B cell (primary cell): ENCODE measurements around the gene ELOB. TPM values are rescaled to one million over a fixed set of nuclear protein-coding genes. Genes with fewer than 3 reads are reported as not detected.

ENCODE experiments used
- ATAC-seq: fragments of 200-7000 bp; cut with Tn5 transposase; one replicate; pipeline ENCODE4 v1.10.0; 2021; ENCODE audit warnings: low read depth, mild to moderate bottlenecking, moderate number of reproducible peaks, moderate library complexity
- CTCF ChIA-PET: fragments of 350-600 bp; sonication (Branson Sonifier 250); formaldehyde crosslinking; loops from one replicate; lab custom pipeline; 2021; ENCODE audit warnings: antibody characterized with exemption, inconsistent platforms; lab: Charles Lee
- POLR2A ChIA-PET: fragments of 350-600 bp; sonication (Branson Sonifier 250); formaldehyde crosslinking; loops from one replicate; lab custom pipeline; 2021; ENCODE audit warnings: antibody characterized with exemption; lab: Charles Lee
- DNase-seq: peaks from one replicate; pipeline ENCODE4 v3.0.0; 2013
- H2AFZ ChIP-seq: 2 replicates; pipeline ENCODE4 v1.6.1; 2012; ENCODE audit warnings: mild to moderate bottlenecking, low read depth, low read length; ENCODE audit not compliant: insufficient read depth, poor library complexity, severe bottlenecking
- H3K27ac ChIP-seq, 2 donors: 1 replicate in 1 of 2; 2 replicates in 1 of 2; pipeline ENCODE4 v1.5.1; 2012 to 2013; ENCODE audit warnings: low read length in 2 of 2, mild to moderate bottlenecking in 2 of 2, moderate library complexity in 1 of 2
- H3K27me3 ChIP-seq, 4 experiments: fragments of 200-600 bp in 1 of 4; sonication (generic) in 1 of 4; replicated peaks in 1 of 4; 1 replicate in 2 of 4; 2 replicates in 2 of 4; pipeline versions ENCODE4 v1.6.1 to v1.7.0; 2013 to 2016; ENCODE audit warnings: low read length in 3 of 4, mild to moderate bottlenecking in 2 of 4, mixed read lengths in 1 of 4, moderate library complexity in 1 of 4; ENCODE audit not compliant: insufficient read depth in 4 of 4, control insufficient read depth in 3 of 4; ENCODE audit errors: control extremely low read depth in 1 of 4
- H3K36me3 ChIP-seq, 2 experiments: replicated peaks in 1 of 2; 1 replicate in 1 of 2; 2 replicates in 1 of 2; pipeline versions ENCODE4 v1.6.1 to v1.7.1; 2013; ENCODE audit warnings: low read length in 1 of 2; ENCODE audit not compliant: insufficient read depth in 2 of 2, control insufficient read depth in 1 of 2; ENCODE audit errors: control extremely low read depth in 1 of 2, extremely low read depth in 1 of 2
- H3K4me1 ChIP-seq, 2 donors: fragments of 200-600 bp in 1 of 2; sonication (generic) in 1 of 2; 1 replicate in 1 of 2; 2 replicates in 1 of 2; pipeline versions ENCODE4 v1.5.1 to v1.6.1; 2013 to 2017; ENCODE audit warnings: low read length in 2 of 2; ENCODE audit not compliant: control insufficient read depth in 2 of 2, insufficient read depth in 2 of 2
- H3K4me2 ChIP-seq: replicated peaks from 2 replicates; pipeline ENCODE3; 2012; ENCODE audit warnings: mild to moderate bottlenecking, low read depth, low read length; ENCODE audit not compliant: poor library complexity, severe bottlenecking
- H3K4me3 ChIP-seq, 5 experiments: fragments of 200-600 bp in 1 of 5; sonication (generic) in 1 of 5; 1 replicate in 3 of 5; 2 replicates in 2 of 5; pipeline versions ENCODE4 v1.5.1 to v1.7.0; 2011 to 2016; ENCODE audit warnings: low read length in 4 of 5, mild to moderate bottlenecking in 4 of 5, low read depth in 2 of 5, control low read depth in 1 of 5, moderate library complexity in 1 of 5; ENCODE audit not compliant: insufficient read depth in 1 of 5; ENCODE audit errors: control extremely low read depth in 1 of 5, extremely low read depth in 1 of 5
- H3K79me2 ChIP-seq: fragments of 200-600 bp; sonication (generic); one replicate; pipeline ENCODE4 v1.6.0; 2016; ENCODE audit warnings: low read length; ENCODE audit not compliant: control insufficient read depth, insufficient read depth
- H3K9ac ChIP-seq: fragments of 200-600 bp; sonication (generic); 2 replicates; pipeline ENCODE4 v1.6.1; 2017; ENCODE audit warnings: mild to moderate bottlenecking, low read length, moderate library complexity
- H3K9me3 ChIP-seq, 3 donors: one replicate each; pipeline versions ENCODE4 v1.6.1 to v1.7.1; 2013; ENCODE audit warnings: low read length in 2 of 3; ENCODE audit not compliant: control insufficient read depth in 2 of 3, insufficient read depth in 1 of 3; ENCODE audit errors: control extremely low read depth in 1 of 3
- H4K20me1 ChIP-seq: 2 replicates; pipeline ENCODE4 v1.6.0; 2012; ENCODE audit warnings: mild to moderate bottlenecking, low read length; ENCODE audit not compliant: insufficient read depth, control insufficient read depth, poor library complexity, severe bottlenecking
- H3K27ac Mint-ChIP-seq: one replicate; pipeline ENCODE4 v1.8.0; 2021; ENCODE audit warnings: mixed read lengths
- H3K27me3 Mint-ChIP-seq: one replicate; pipeline ENCODE4 v1.8.0; 2021; ENCODE audit warnings: mixed read lengths
- H3K4me1 Mint-ChIP-seq: one replicate; pipeline ENCODE4 v1.8.0; 2021; ENCODE audit warnings: mixed read lengths
- H3K4me3 Mint-ChIP-seq: one replicate; pipeline ENCODE4 v1.8.0; 2021; ENCODE audit warnings: mixed read lengths
- H3K9me3 Mint-ChIP-seq: one replicate; pipeline ENCODE4 v1.8.0; 2022; ENCODE audit warnings: mixed read lengths; ENCODE audit not compliant: insufficient read depth
- CTCF ChIP-seq: fragments of 200-600 bp; IDR thresholded peaks from one replicate; pipeline ENCODE4 v1.8.0; 2022; ENCODE audit warnings: antibody characterized with exemption, mild to moderate bottlenecking
- EZH2 ChIP-seq: IDR thresholded peaks from 2 replicates; pipeline ENCODE4 v1.6.1; 2012; ENCODE audit warnings: borderline replicate concordance, low read depth, mild to moderate bottlenecking, moderate library complexity, low read length; ENCODE audit not compliant: insufficient read depth, poor library complexity, severe bottlenecking
- WGBS: methylation state at CpG from one replicate; pipeline ENCODE4 v1.1.5; 2013; ENCODE audit warnings: missing lambda C conversion rate; ENCODE audit not compliant: insufficient coverage; 5-methylcytosine and 5-hydroxymethylcytosine counted together
- intact Hi-C: fragments of 100-400 bp; cut with micrococcal nuclease; formaldehyde crosslinking; loops from one replicate; pipeline ENCODE4 v1.10.0; 2022
- polyA plus RNA-seq: library from polyadenylated mRNA; depleted of rRNA; stranded (reverse); fragments of >200 nt; gene quantifications from 2 replicates; pipeline ENCODE4 v1.2.3, GENCODE V29; 2012
- total RNA-seq, 2 donors: library from RNA; stranded (reverse); fragments of 120-200 nt in 1 of 2; gene quantifications; 1 replicate in 1 of 2; 2 replicates in 1 of 2; pipeline versions ENCODE4 v1.2.3 to v1.2.4, GENCODE V29; 2013 to 2022

The ELOB gene
- total and polyA plus RNA-seq, 2 donors (not counting 1 experiment from before 2014, with no cell fraction given), result 93.1 to 136 TPM

DNA sequence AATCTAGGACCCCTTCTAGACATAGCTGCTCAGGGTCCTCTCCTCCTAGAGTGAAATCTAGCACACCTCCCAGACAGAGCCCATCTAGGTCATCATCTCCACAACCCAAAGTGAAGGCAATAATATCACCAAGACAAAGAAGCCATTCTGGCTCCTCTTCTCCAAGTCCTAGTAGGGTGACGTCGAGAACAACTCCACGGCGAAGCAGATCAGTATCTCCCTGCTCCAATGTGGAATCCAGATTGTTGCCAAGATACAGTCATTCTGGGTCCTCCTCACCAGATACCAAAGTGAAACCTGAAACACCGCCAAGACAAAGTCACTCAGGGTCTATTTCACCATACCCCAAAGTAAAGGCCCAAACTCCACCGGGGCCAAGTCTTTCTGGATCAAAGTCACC lies 13.9 kb downstream of the ELOB start:
- Histone ChIP-seq H3K4me2 (no peak overlapping the region), H3K27ac (no peak overlapping the region), H3K36me3 (peaks cover 7 to 100% of the 10 kb centered on the region in 2 experiments), H3K79me2 (peaks cover 45% of the 10 kb centered on the region), H3K27me3 (no peaks in the 10 kb centered on the region), H3K9me3 (peaks cover 0 to 6% (median 0%) of the 10 kb centered on the region in 3 donors), H3K9ac (no peak overlapping the region), H3K4me3 (no peak overlapping the region), H4K20me1 (peaks cover 88% of the 10 kb centered on the region), H3K4me1 (no peaks in the 10 kb centered on the region), H2AFZ (no peak overlapping the region)
- intact Hi-C loops, result no loop called here
- H3K27me3 Mint-ChIP-seq, result no peaks in the 10 kb centered on the region
- TF ChIP-seq CTCF, result no peak
- TF ChIP-seq EZH2, result no peak
- ATAC-seq (no peak), DNase-seq (no peak)
- POLR2A ChIA-PET, result interaction anchor here (0.6 kb wide), 1 partner anchor 146 kb away, joined by 3 read pairs; no protein-coding TSS in a partner anchor
- CTCF ChIA-PET, result interaction anchor here (1.6 kb wide), 1 partner anchor 105 kb away, joined by 3 read pairs; no protein-coding TSS in a partner anchor
- H3K27ac Mint-ChIP-seq, result no peak overlapping the region
- H3K9me3 Mint-ChIP-seq, result no peaks in the 10 kb centered on the region
- H3K4me1 Mint-ChIP-seq, result peaks cover 2% of the 10 kb centered on the region
- 98% methylated on average over 6 of the region's 6 CpGs for WGBS
- no peak overlapping the region for H3K4me3 Mint-ChIP-seq

DNA sequence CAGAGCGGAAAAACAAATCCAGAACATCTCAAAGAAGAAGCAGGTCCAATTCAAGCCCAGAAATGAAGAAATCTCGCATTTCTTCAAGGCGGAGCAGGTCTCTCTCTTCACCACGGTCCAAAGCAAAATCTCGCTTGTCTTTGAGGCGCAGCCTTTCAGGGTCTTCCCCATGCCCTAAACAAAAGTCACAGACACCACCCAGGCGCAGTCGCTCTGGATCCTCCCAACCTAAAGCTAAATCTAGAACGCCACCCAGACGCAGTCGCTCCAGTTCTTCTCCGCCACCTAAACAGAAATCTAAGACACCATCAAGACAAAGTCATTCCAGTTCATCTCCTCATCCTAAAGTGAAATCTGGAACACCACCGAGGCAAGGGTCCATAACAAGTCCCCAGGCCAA lies 14.4 kb downstream of the ELOB start:
- Histone ChIP-seq H3K4me3 (no peak overlapping the region), H3K9me3 (peaks cover 0 to 6% (median 0%) of the 10 kb centered on the region in 3 donors), H3K4me2 (no peak overlapping the region), H3K4me1 (no peaks in the 10 kb centered on the region), H4K20me1 (peaks cover 88% of the 10 kb centered on the region), H2AFZ (no peak overlapping the region), H3K27ac (no peak overlapping the region), H3K9ac (no peak overlapping the region), H3K79me2 (peaks cover 45% of the 10 kb centered on the region), H3K27me3 (no peaks in the 10 kb centered on the region), H3K36me3 (peaks cover 7 to 100% of the 10 kb centered on the region in 2 experiments)
- no peaks in the 10 kb centered on the region for H3K9me3 Mint-ChIP-seq
- TF ChIP-seq EZH2, result no peak
- no peak for TF ChIP-seq CTCF
- intact Hi-C loops, result no loop called here
- ChIA-PET POLR2A (interaction anchor here (0.6 kb wide), 1 partner anchor 147 kb away, joined by 3 read pairs; no protein-coding TSS in a partner anchor), CTCF (interaction anchor here (1.6 kb wide), 1 partner anchor 105 kb away, joined by 3 read pairs; no protein-coding TSS in a partner anchor)
- 99% methylated on average over 13 of the region's 13 CpGs for WGBS
- ATAC-seq, result no peak
- H3K27me3 Mint-ChIP-seq, result no peaks in the 10 kb centered on the region
- H3K4me1 Mint-ChIP-seq, result peaks cover 2% of the 10 kb centered on the region
- H3K27ac Mint-ChIP-seq, result no peak overlapping the region
- no peak overlapping the region for H3K4me3 Mint-ChIP-seq
- DNase-seq, result no peak
